NCI-H2196 (cell line): ENCODE data around the gene ARMC12.
"Not testable (repeated sequence)": the region's sequence is repeated elsewhere in the genome, so short reads cannot be mapped to it uniquely, and the experiment has no call there.

ENCODE experiments used
- DNase-seq: peaks from one replicate; lab custom pipeline; 2025; ENCODE audit not compliant: unreplicated experiment; lab: John Stamatoyannopoulos, UW

ARMC12 gene

GRCh38 chr6:35736982-35737412, at the start of gene ARMC12:
TSS of gene ARMC12 (plus strand) at chr6:35737032. CDS start at chr6:35737109, 77 bp downstream.
- DNase-seq, result no peak

- DNase-seq, result peak; percentile 55
These were observed 48.9 kb upstream of the ARMC12 start for GRCh38 chr6:35687658-35688604.

- DNase-seq, result peak; percentile 93
These were observed 48.1 kb upstream of the ARMC12 start, which contains the start of gene FKBP5 for GRCh38 chr6:35688605-35689322. TSS of gene FKBP5 (minus strand) at chr6:35688915. CDS start at chr6:35642824, 46,091 bp downstream.

GRCh38 chr6:35690006-35690405, 46.8 kb upstream of the ARMC12 start:
- not testable (repeated sequence) for DNase-seq

GRCh38 chr6:35690484-35690883, 46.3 kb upstream of the ARMC12 start:
- DNase-seq, result no peak

- DNase-seq, result no peak
These were observed 45.6 kb upstream of the ARMC12 start for GRCh38 chr6:35691027-35691824.

- no peak for DNase-seq
These were observed 42.4 kb upstream of the ARMC12 start for GRCh38 chr6:35694462-35694861.

GRCh38 chr6:35698430-35698829, 38.4 kb upstream of the ARMC12 start:
- DNase-seq, result not testable (repeated sequence)

GRCh38 chr6:35698858-35699257, 38.0 kb upstream of the ARMC12 start:
- DNase-seq, result no peak

GRCh38 chr6:35703554-35703953, 33.3 kb upstream of the ARMC12 start:
- DNase-seq, result no peak

GRCh38 chr6:35706468-35706867, 30.4 kb upstream of the ARMC12 start:
- no peak for DNase-seq

- no peak for DNase-seq
These were observed 29.0 kb upstream of the ARMC12 start for GRCh38 chr6:35707714-35708407.

GRCh38 chr6:35708585-35708984, 28.2 kb upstream of the ARMC12 start:
- DNase-seq, result no peak

GRCh38 chr6:35710241-35710847, 26.5 kb upstream of the ARMC12 start:
- no peak for DNase-seq

- DNase-seq, result no peak
These were observed 25.1 kb upstream of the ARMC12 start for GRCh38 chr6:35711731-35712130.

- DNase-seq, result no peak
These were observed 23.6 kb upstream of the ARMC12 start for GRCh38 chr6:35713006-35713767.

- DNase-seq, result no peak
These were observed 20.0 kb upstream of the ARMC12 start for GRCh38 chr6:35716798-35717197.

- no peak for DNase-seq
These were observed 19.1 kb upstream of the ARMC12 start for GRCh38 chr6:35717449-35718374.
